Astrocyte (in vitro differentiated cells and primary cell): ENCODE data around the gene SNX11. TPM values are rescaled to one million over a fixed set of nuclear protein-coding genes. Genes with fewer than 3 reads are reported as not detected.
"Not testable (repeated sequence)": the region's sequence is repeated elsewhere in the genome, so short reads cannot be mapped to it uniquely, and the experiment has no call there.

Experiments used
- DNase-seq: peaks from one replicate; pipeline ENCODE4 v3.0.0-alpha.2; 2010; ENCODE audit warnings: low read depth
- FAIRE-seq: peaks from 2 replicates; lab custom pipeline; 2011; peaks lifted over from hg19 to GRCh38; lab: Jason Lieb, UNC
- H2AFZ ChIP-seq: 2 replicates; pipeline ENCODE4 v1.6.0; 2012; ENCODE audit warnings: low read depth, low read length, inconsistent platforms
- H3K27ac ChIP-seq: 2 replicates; pipeline ENCODE4 v1.5.1; 2011; ENCODE audit warnings: low read depth, low read length, inconsistent platforms
- H3K27me3 ChIP-seq: 2 replicates; pipeline ENCODE4 v1.6.0; 2011; ENCODE audit warnings: low read length, inconsistent platforms; ENCODE audit not compliant: insufficient read depth
- H3K36me3 ChIP-seq: 2 replicates; pipeline ENCODE4 v1.5.1; 2011; ENCODE audit warnings: low read length, inconsistent platforms; ENCODE audit not compliant: insufficient read depth
- H3K4me1 ChIP-seq: 2 replicates; pipeline ENCODE4 v1.5.1; 2011; ENCODE audit warnings: low read length, inconsistent platforms; ENCODE audit not compliant: insufficient read depth
- H3K4me2 ChIP-seq: 2 replicates; pipeline ENCODE4 v1.6.0; 2012; ENCODE audit warnings: low read length, inconsistent platforms
- H3K4me3 ChIP-seq: 2 replicates; pipeline ENCODE4 v1.5.1; 2011; ENCODE audit warnings: low read depth, mild to moderate bottlenecking, low read length, inconsistent platforms; ENCODE audit not compliant: insufficient read depth
- H3K79me2 ChIP-seq: 2 replicates; pipeline ENCODE4 v1.6.0; 2012; ENCODE audit warnings: mild to moderate bottlenecking, low read length, inconsistent platforms; ENCODE audit not compliant: insufficient read depth
- H3K9ac ChIP-seq: 2 replicates; pipeline ENCODE4 v1.6.0; 2012; ENCODE audit warnings: mild to moderate bottlenecking, low read length, inconsistent platforms
- H3K9me3 ChIP-seq: 2 replicates; pipeline ENCODE4 v1.5.1; 2012; ENCODE audit warnings: low read depth, mild to moderate bottlenecking, low read length, inconsistent platforms; ENCODE audit not compliant: insufficient read depth
- H4K20me1 ChIP-seq: 2 replicates; pipeline ENCODE4 v1.6.0; 2012; ENCODE audit warnings: low read length, inconsistent platforms; ENCODE audit not compliant: insufficient read depth
- H3K27ac Mint-ChIP-seq: one replicate; pipeline ENCODE4 v1.8.0; 2021; ENCODE audit warnings: mild to moderate bottlenecking, mixed read lengths; ENCODE audit not compliant: unreplicated experiment
- H3K27me3 Mint-ChIP-seq: one replicate; pipeline ENCODE4 v1.8.0; 2021; ENCODE audit warnings: low read depth, mixed read lengths; ENCODE audit not compliant: unreplicated experiment
- H3K36me3 Mint-ChIP-seq: one replicate; pipeline ENCODE4 v1.8.0; 2021; ENCODE audit warnings: low read depth, mixed read lengths; ENCODE audit not compliant: unreplicated experiment
- H3K4me1 Mint-ChIP-seq: one replicate; pipeline ENCODE4 v1.8.0; 2021; ENCODE audit warnings: low read depth, mixed read lengths; ENCODE audit not compliant: unreplicated experiment
- H3K4me3 Mint-ChIP-seq: one replicate; pipeline ENCODE4 v1.8.0; 2021; ENCODE audit warnings: mild to moderate bottlenecking, moderate library complexity, mixed read lengths; ENCODE audit not compliant: unreplicated experiment
- H3K9me3 Mint-ChIP-seq: one replicate; pipeline ENCODE4 v1.8.0; 2021; ENCODE audit warnings: mild to moderate bottlenecking, mixed read lengths; ENCODE audit not compliant: unreplicated experiment
- CTCF ChIP-seq: IDR thresholded peaks from 2 replicates; pipeline ENCODE4 v1.5.1; 2011; ENCODE audit warnings: low read depth, mild to moderate bottlenecking, inconsistent platforms, low read length, moderate library complexity; ENCODE audit not compliant: insufficient read depth
- EZH2 ChIP-seq: IDR thresholded peaks from 2 replicates; pipeline ENCODE4 v1.6.1; 2012; ENCODE audit warnings: mild to moderate bottlenecking, low read length, inconsistent platforms; ENCODE audit not compliant: insufficient read depth
- total RNA-seq: library from RNA; stranded (reverse); gene quantifications from 2 replicates; pipeline ENCODE4 v1.2.1, GENCODE V29; 2021

The SNX11 gene
- total RNA-seq, 1 donor from 2014 or later, result 33.3 TPM

DNA sequence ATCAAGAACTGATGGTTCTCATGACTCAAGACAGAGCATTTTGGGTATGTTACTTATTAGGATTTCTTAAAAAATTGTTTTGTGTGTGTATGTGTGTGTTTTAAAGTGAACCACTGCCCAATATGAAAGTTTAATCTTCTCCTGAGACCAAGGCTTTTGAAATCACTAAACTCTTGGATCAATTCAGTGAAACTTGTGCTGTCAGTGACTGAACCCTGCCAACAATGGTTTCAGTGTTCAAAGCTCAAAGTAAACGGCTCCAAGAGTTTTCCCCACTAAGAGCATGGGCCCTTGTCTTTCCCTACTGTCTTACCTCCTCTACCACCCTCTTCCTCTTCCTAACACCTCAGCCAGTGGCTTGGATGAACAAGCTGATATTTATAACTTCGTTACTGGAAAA lies 37.4 kb upstream of the SNX11 start:
- H3K27ac Mint-ChIP-seq, result no peak overlapping the region

GRCh38 chr17:48071654-48072053 lies 35.9 kb upstream of the SNX11 start:
- FAIRE-seq (no peak), DNase-seq (no peak)
- TF ChIP-seq EZH2 (no peak), CTCF (no peak)
- Mint-ChIP-seq H3K36me3 (peaks cover 16% of the 10 kb centered on the region), H3K4me3 (no peak overlapping the region), H3K9me3 (no peaks in the 10 kb centered on the region), H3K27me3 (no peaks in the 10 kb centered on the region), H3K27ac (no peak overlapping the region), H3K4me1 (peaks cover 18% of the 10 kb centered on the region)
- Histone ChIP-seq H2AFZ (no peak overlapping the region), H3K36me3 (peaks cover 55% of the 10 kb centered on the region), H3K4me2 (no peak overlapping the region), H3K27ac (no peak overlapping the region), H4K20me1 (peaks cover 37% of the 10 kb centered on the region), H3K4me3 (no peak overlapping the region), H3K27me3 (no peaks in the 10 kb centered on the region), H3K79me2 (peaks cover 13% of the 10 kb centered on the region), H3K4me1 (peaks cover 7% of the 10 kb centered on the region), H3K9me3 (no peaks in the 10 kb centered on the region), H3K9ac (no peak overlapping the region)

More for the DNA sequence above, 37.4 kb upstream of the SNX11 start:
- Histone ChIP-seq H3K4me1 (peaks cover 7% of the 10 kb centered on the region), H3K4me3 (no peak overlapping the region), H3K4me2 (no peak overlapping the region), H3K27ac (no peak overlapping the region), H3K9ac (no peak overlapping the region), H4K20me1 (peaks cover 38% of the 10 kb centered on the region), H3K9me3 (no peaks in the 10 kb centered on the region), H3K36me3 (peaks cover 59% of the 10 kb centered on the region), H3K27me3 (no peaks in the 10 kb centered on the region), H2AFZ (no peak overlapping the region), H3K79me2 (peaks cover 8% of the 10 kb centered on the region)
- Mint-ChIP-seq H3K27me3 (no peaks in the 10 kb centered on the region), H3K9me3 (no peaks in the 10 kb centered on the region), H3K4me1 (peaks cover 18% of the 10 kb centered on the region), H3K4me3 (no peak overlapping the region), H3K36me3 (peaks cover 16% of the 10 kb centered on the region)
- DNase-seq, result no peak
- no peak for FAIRE-seq
- TF ChIP-seq CTCF, result no peak
- TF ChIP-seq EZH2, result no peak

GRCh38 chr17:48072811-48073210 lies 34.8 kb upstream of the SNX11 start:
- peaks cover 23% of the 10 kb centered on the region for H3K79me2 ChIP-seq
- H3K4me1 Mint-ChIP-seq, result peaks cover 18% of the 10 kb centered on the region
- not testable (repeated sequence) for H3K4me3 Mint-ChIP-seq, H3K4me2 ChIP-seq, H3K27me3 ChIP-seq, H3K27me3 Mint-ChIP-seq, H3K4me3 ChIP-seq, H3K9ac ChIP-seq, DNase-seq, H3K9me3 ChIP-seq, H3K27ac Mint-ChIP-seq, H3K27ac ChIP-seq, H3K9me3 Mint-ChIP-seq, H2AFZ ChIP-seq, H3K4me1 ChIP-seq, FAIRE-seq
- peaks cover 16% of the 10 kb centered on the region for H3K36me3 Mint-ChIP-seq
- peaks cover 53% of the 10 kb centered on the region for H3K36me3 ChIP-seq
- H4K20me1 ChIP-seq, result peaks cover 43% of the 10 kb centered on the region

GRCh38 chr17:48073566-48074094 lies 33.9 kb upstream of the SNX11 start:
- not testable (repeated sequence) for H3K9me3 ChIP-seq, H3K4me3 Mint-ChIP-seq, H3K9ac ChIP-seq, FAIRE-seq, H3K4me3 ChIP-seq, H3K27ac ChIP-seq, H2AFZ ChIP-seq, H3K27me3 ChIP-seq, H3K4me2 ChIP-seq, H3K9me3 Mint-ChIP-seq, DNase-seq, H3K27me3 Mint-ChIP-seq, H3K4me1 ChIP-seq, H3K27ac Mint-ChIP-seq
- H3K79me2 ChIP-seq, result peaks cover 30% of the 10 kb centered on the region
- Mint-ChIP-seq H3K4me1 (peaks cover 11% of the 10 kb centered on the region), H3K36me3 (peaks cover 14% of the 10 kb centered on the region)
- H3K36me3 ChIP-seq, result peaks cover 50% of the 10 kb centered on the region
- peaks cover 45% of the 10 kb centered on the region for H4K20me1 ChIP-seq
